ENCODE measurements around the gene RNF214. TPM values are rescaled to one million over a fixed set of nuclear protein-coding genes. Genes with fewer than 3 reads are reported as not detected.

The RNF214 gene
- total and polyA plus RNA-seq, 2 donors (not counting 1 experiment from before 2014, with no cell fraction given) = 12.1 to 13.4 TPM

GRCh38 chr11:117192401-117192875 is 40.0 kb upstream of the RNF214 start:
- H3K9ac ChIP-seq (ENCODE audit: insufficient read depth, low read length) = no peak overlapping the region
- H3K9me3 ChIP-seq (ENCODE audit: control insufficient read depth, insufficient read depth, low read depth, low read length) = no peaks in the 10 kb centered on the region
- no peak overlapping the region for H3K4me3 ChIP-seq (replicated peaks in 1 of 4; ENCODE audit: control extremely low read depth in 1 of 4, insufficient read depth in 1 of 4, low read depth in 3 of 4, low read length in 4 of 4)
- no peak overlapping the region for H3K4me2 ChIP-seq (ENCODE audit: extremely low read depth, insufficient read depth, low read length)
- H3K79me2 ChIP-seq (ENCODE audit: control insufficient read depth, insufficient read depth, low read length) = no peaks in the 10 kb centered on the region
- TF ChIP-seq CTCF (conservative IDR thresholded peaks at IDR 0.05 in 1 of 2, IDR thresholded peaks at IDR 0.05 in 1 of 2; ENCODE audit: low read depth in 1 of 2, low read length in 2 of 2) (no peak), EZH2 (IDR thresholded peaks at IDR 0.05; ENCODE audit: low read length, missing control alignments) (no peak)
- H3K4me1 ChIP-seq (ENCODE audit: control insufficient read depth, extremely low read depth, insufficient read depth, low read length) = no peaks in the 10 kb centered on the region
- DNase-seq (ENCODE audit: low read depth in 2 of 2) = no peak
- H4K20me1 ChIP-seq (ENCODE audit: control insufficient read depth, extremely low read depth, insufficient read depth, low read length) = no peaks in the 10 kb centered on the region
- H3K27me3 ChIP-seq (ENCODE audit: control insufficient read depth, insufficient read depth, low read length) = no peaks in the 10 kb centered on the region
- H2AFZ ChIP-seq (ENCODE audit: low read length) = no peak overlapping the region
- H3K36me3 ChIP-seq (ENCODE audit: control insufficient read depth, insufficient read depth, low read length) = peaks cover 23% of the 10 kb centered on the region
- H3K27ac ChIP-seq (ENCODE audit: insufficient read depth, low read length) = no peak overlapping the region

- H4K20me1 ChIP-seq (ENCODE audit: control insufficient read depth, extremely low read depth, insufficient read depth, low read length) = no peaks in the 10 kb centered on the region
- H3K27me3 ChIP-seq (ENCODE audit: control insufficient read depth, insufficient read depth, low read length) = no peaks in the 10 kb centered on the region
- H3K36me3 ChIP-seq (ENCODE audit: control insufficient read depth, insufficient read depth, low read length) = peaks cover 23% of the 10 kb centered on the region
- no peak overlapping the region for H3K9ac ChIP-seq (ENCODE audit: insufficient read depth, low read length)
- no peaks in the 10 kb centered on the region for H3K79me2 ChIP-seq (ENCODE audit: control insufficient read depth, insufficient read depth, low read length)
- no peak overlapping the region for H3K4me2 ChIP-seq (ENCODE audit: extremely low read depth, insufficient read depth, low read length)
- no peak for DNase-seq (ENCODE audit: low read depth in 2 of 2)
- H3K9me3 ChIP-seq (ENCODE audit: control insufficient read depth, insufficient read depth, low read depth, low read length) = no peaks in the 10 kb centered on the region
- no peak overlapping the region for H2AFZ ChIP-seq (ENCODE audit: low read length)
- no peak overlapping the region for H3K27ac ChIP-seq (ENCODE audit: insufficient read depth, low read length)
- H3K4me3 ChIP-seq (replicated peaks in 1 of 4; ENCODE audit: control extremely low read depth in 1 of 4, insufficient read depth in 1 of 4, low read depth in 3 of 4, low read length in 4 of 4) = no peak overlapping the region
- no peak for TF ChIP-seq EZH2 (IDR thresholded peaks at IDR 0.05; ENCODE audit: low read length, missing control alignments)
- no peak for TF ChIP-seq CTCF (conservative IDR thresholded peaks at IDR 0.05 in 1 of 2, IDR thresholded peaks at IDR 0.05 in 1 of 2; ENCODE audit: low read depth in 1 of 2, low read length in 2 of 2)
- H3K4me1 ChIP-seq (ENCODE audit: control insufficient read depth, extremely low read depth, insufficient read depth, low read length) = peaks cover 4% of the 10 kb centered on the region
These were observed 39.1 kb upstream of the RNF214 start for GRCh38 chr11:117193130-117194020.

GRCh38 chr11:117194267-117194666 is 38.2 kb upstream of the RNF214 start:
- no peaks in the 10 kb centered on the region for H4K20me1 ChIP-seq (ENCODE audit: control insufficient read depth, extremely low read depth, insufficient read depth, low read length)
- no peak overlapping the region for H3K27ac ChIP-seq (ENCODE audit: insufficient read depth, low read length)
- DNase-seq (ENCODE audit: low read depth in 2 of 2) = no peak

More at GRCh38 chr11:117194267-117194666, 38.2 kb upstream of the RNF214 start:
- Histone ChIP-seq H3K79me2 (ENCODE audit: control insufficient read depth, insufficient read depth, low read length) (peaks cover 1% of the 10 kb centered on the region), H3K36me3 (ENCODE audit: control insufficient read depth, insufficient read depth, low read length) (peaks cover 19% of the 10 kb centered on the region), H3K4me2 (ENCODE audit: extremely low read depth, insufficient read depth, low read length) (no peak overlapping the region), H3K4me3 (replicated peaks in 1 of 4; ENCODE audit: control extremely low read depth in 1 of 4, insufficient read depth in 1 of 4, low read depth in 3 of 4, low read length in 4 of 4) (no peak overlapping the region), H3K9ac (ENCODE audit: insufficient read depth, low read length) (no peak overlapping the region), H3K4me1 (ENCODE audit: control insufficient read depth, extremely low read depth, insufficient read depth, low read length) (peaks cover 6% of the 10 kb centered on the region), H3K27me3 (ENCODE audit: control insufficient read depth, insufficient read depth, low read length) (no peaks in the 10 kb centered on the region), H2AFZ (ENCODE audit: low read length) (no peak overlapping the region), H3K9me3 (ENCODE audit: control insufficient read depth, insufficient read depth, low read depth, low read length) (no peaks in the 10 kb centered on the region)
- TF ChIP-seq EZH2 (IDR thresholded peaks at IDR 0.05; ENCODE audit: low read length, missing control alignments) (no peak), CTCF (conservative IDR thresholded peaks at IDR 0.05 in 1 of 2, IDR thresholded peaks at IDR 0.05 in 1 of 2; ENCODE audit: low read depth in 1 of 2, low read length in 2 of 2) (no peak)
